ENCODE data around the gene ABL2. TPM values are rescaled to one million over a fixed set of nuclear protein-coding genes. Genes with fewer than 3 reads are reported as not detected.

ABL2 gene
- total and polyA plus RNA-seq, 8 donors: 10.5 to 33.4 (median 11.6) TPM

GRCh38 chr1:179082333-179082998 is 147.0 kb downstream of the ABL2 start:
- Histone ChIP-seq H3K4me1 (peaks cover 5 to 27% of the 10 kb centered on the region in 2 donors), H3K27ac (peak overlapping the region; percentile 84 to 93), H3K36me3 (peaks cover 0 to 23% of the 10 kb centered on the region in 2 donors), H3K9me3 (no peaks in the 10 kb centered on the region), H3K27me3 (no peaks in the 10 kb centered on the region), H3K4me3 (peak overlapping the region; percentile 82 to 96)
- DNase-seq (peak; percentile 28 to 88 (median 38)), ATAC-seq (peak; percentile 47)
- no peak for TF ChIP-seq CTCF (IDR thresholded peaks at IDR 0.05)
- intact Hi-C loops (cut with DNase I): loop anchor here in 1 of 2 donors (10.0 kb wide), 1 partner anchor 282 kb away; the partner anchor contains the start of gene AXDND1

- Histone ChIP-seq H3K36me3 (peaks cover 0 to 16% of the 10 kb centered on the region in 2 donors), H3K4me1 (peaks cover 5 to 24% of the 10 kb centered on the region in 2 donors), H3K27ac (peak within 1 kb of the TSS; percentile 84 to 93), H3K9me3 (no peaks in the 10 kb centered on the region), H3K4me3 (peak within 1 kb of the TSS; percentile 82 to 96), H3K27me3 (no peaks in the 10 kb centered on the region)
- TF ChIP-seq CTCF (IDR thresholded peaks at IDR 0.05): no peak
- peak; percentile 97 for ATAC-seq
- DNase-seq: peak; percentile 85 to 98 (median 95)
- intact Hi-C loops (cut with DNase I): loop anchor here in 1 of 2 donors (10.0 kb wide), 1 partner anchor 283 kb away; the partner anchor contains the start of gene AXDND1
Measured at GRCh38 chr1:179081687-179082332, 147.7 kb downstream of the ABL2 start, which contains the start of gene TOR3A. Gene TOR3A (plus strand): TSS chr1:179082070. CDS start chr1:179082129, 59 bp downstream.

- Histone ChIP-seq H3K36me3 (peaks cover 0 to 11% of the 10 kb centered on the region in 2 donors), H3K27me3 (no peaks in the 10 kb centered on the region), H3K9me3 (no peaks in the 10 kb centered on the region), H3K4me3 (peak overlapping the region; percentile 82 to 96), H3K4me1 (peaks cover 5 to 24% of the 10 kb centered on the region in 2 donors), H3K27ac (peak overlapping the region; percentile 84 to 93)
- TF ChIP-seq CTCF (IDR thresholded peaks at IDR 0.05): no peak
- intact Hi-C loops (cut with DNase I): loop anchor here in 1 of 2 donors (10.0 kb wide), 1 partner anchor 284 kb away; the partner anchor contains the start of gene AXDND1
- ATAC-seq (no peak), DNase-seq (no peak)
Measured at GRCh38 chr1:179080866-179081686, 148.4 kb downstream of the ABL2 start.

DNA sequence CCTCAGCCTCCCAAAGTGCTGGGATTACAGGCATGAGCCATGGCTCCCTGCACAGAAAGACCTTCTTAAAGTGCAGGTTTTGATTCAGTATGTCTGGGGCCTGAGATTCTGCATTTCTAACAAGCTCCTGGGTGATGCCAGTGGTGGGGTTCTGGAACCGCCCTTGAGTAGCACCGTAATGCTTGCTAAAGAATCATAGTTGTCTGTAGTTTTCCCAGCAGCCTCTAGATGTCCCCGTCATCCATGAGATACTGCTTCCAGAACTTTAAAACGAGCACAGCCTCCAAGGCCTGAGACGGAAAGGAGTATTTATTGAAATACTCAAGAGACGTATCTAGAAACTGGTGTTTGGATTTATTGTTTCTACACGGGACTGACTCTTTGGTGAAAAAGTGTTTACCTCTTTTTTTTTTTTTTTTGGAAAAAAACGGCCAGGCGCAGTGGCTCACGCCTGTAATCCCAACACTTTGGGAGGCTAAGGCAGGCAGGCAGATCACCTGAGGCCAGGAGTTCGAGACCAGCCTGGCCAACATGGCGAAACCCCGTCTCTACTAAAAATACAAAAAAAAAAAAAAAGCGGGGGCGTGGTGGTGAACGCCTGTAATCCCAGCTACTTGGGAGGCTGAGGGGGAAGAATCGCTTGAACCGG is 150.2 kb downstream of the ABL2 start:
- intact Hi-C loops (cut with DNase I): no loop called here
- Histone ChIP-seq H3K4me1 (peaks cover 5 to 24% of the 10 kb centered on the region in 2 donors), H3K4me3 (no peak overlapping the region), H3K36me3 (peaks cover 0 to 1% of the 10 kb centered on the region in 2 donors), H3K27ac (no peak overlapping the region), H3K9me3 (no peaks in the 10 kb centered on the region), H3K27me3 (no peaks in the 10 kb centered on the region)
- DNase-seq: peak in 2 of 4 donors; percentile 56 to 79
- peak; percentile 41 for ATAC-seq
- peak; percentile 61 to 69 for TF ChIP-seq CTCF (IDR thresholded peaks at IDR 0.05)

Data from left lung (tissue), 10 donors.